NCI-H82 (cell line): ENCODE results near the gene ROPN1B.

ENCODE experiments used
- DNase-seq: peaks from one replicate; lab custom pipeline; 2025; lab: John Stamatoyannopoulos, UW

Gene ROPN1B

DNA sequence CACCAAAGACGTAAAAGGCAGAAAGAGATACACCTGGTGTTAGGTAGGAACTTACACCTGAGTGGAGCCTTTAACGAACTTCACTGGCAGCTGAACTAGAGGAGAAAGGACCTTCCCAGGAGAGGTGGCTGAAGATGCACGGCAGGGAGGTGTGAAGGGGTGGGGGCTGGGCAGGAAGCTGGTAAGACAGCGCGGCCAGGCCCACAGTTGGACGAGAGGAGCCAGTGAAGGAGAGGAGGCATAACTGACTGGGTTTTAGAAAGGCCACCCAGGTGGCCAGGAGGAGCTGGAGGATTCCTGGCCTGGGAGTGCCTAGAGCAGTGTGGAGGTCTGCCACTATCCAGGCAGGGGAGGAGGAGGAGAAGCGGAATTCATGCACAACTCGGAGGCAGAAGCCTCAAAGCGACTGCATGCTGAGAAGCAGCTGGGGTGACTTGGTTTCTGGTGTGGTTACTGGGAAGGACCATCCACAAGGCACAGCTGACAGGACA, 63.0 kb downstream of the ROPN1B start:
- DNase-seq, result no peak
